ENCODE data around the gene SAP30BP. TPM values are rescaled to one million over a fixed set of nuclear protein-coding genes. Genes with fewer than 3 reads are reported as not detected.

SAP30BP gene
- total and polyA plus RNA-seq, 2 of the 13 experiments (the other 11 are each of a cell fraction or from before 2014, with no cell fraction given): 67.7 to 99.4 TPM

DNA sequence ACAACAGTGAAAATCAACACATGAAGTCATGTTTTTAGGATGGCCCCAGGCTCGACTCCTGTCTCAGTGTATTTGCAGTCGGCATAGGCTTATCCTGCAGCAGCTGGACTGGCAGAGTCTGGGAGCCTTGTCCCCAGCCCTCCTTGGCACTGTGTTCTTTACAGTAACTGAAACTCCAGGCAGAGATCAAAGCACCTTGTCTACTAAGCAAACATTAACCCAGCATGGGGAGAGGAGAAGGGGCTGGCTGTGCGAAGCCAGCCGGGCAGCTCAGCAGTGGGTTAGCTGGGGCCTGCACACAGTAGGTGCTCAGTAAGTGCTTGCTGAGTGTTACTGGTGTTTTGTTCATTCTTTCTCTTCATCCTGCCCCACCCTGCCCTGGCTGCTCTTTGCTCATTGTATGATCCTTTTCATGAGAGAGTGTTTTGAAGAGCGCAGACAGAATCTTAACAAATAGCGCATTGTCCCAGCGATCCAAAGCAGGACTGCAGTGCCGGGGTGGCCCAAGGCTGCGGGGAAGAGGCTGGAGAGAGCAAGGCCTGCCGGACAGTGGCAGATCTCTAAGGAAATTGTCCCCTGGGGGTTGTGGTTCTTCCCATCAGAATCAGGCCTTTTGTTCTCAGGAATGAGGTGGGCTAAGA, 30.6 kb downstream of the SAP30BP start (continued):
- TF ChIP-seq ZBTB10 (CRISPR knock-in tag; IDR thresholded peaks at IDR 0.05; ENCODE audit: borderline replicate concordance) (no peak), SALL2 (CRISPR knock-in tag; IDR thresholded peaks at IDR 0.05) (no peak), PCBP1 (IDR thresholded peaks at IDR 0.05; ENCODE audit: borderline replicate concordance, low read depth, low read length) (no peak), KAT7 (CRISPR knock-in tag; IDR thresholded peaks at IDR 0.05; ENCODE audit: borderline replicate concordance) (no peak), SMARCE1 (IDR thresholded peaks at IDR 0.05; ENCODE audit: borderline replicate concordance) (no peak), RCOR2 (CRISPR knock-in tag; IDR thresholded peaks at IDR 0.05) (peak; percentile 92), KMT2A (CRISPR knock-in tag; IDR thresholded peaks at IDR 0.05) (no peak), HIC2 (CRISPR knock-in tag; IDR thresholded peaks at IDR 0.05; ENCODE audit: low read depth) (peak; percentile 94), HDAC6 (IDR thresholded peaks at IDR 0.05; ENCODE audit: low read depth, low read length) (no peak), ZNF563 (CRISPR knock-in tag; IDR thresholded peaks at IDR 0.05) (no peak), MZF1 (CRISPR knock-in tag; IDR thresholded peaks at IDR 0.05; ENCODE audit: borderline replicate concordance) (no peak), NFATC3 (CRISPR knock-in tag; IDR thresholded peaks at IDR 0.05) (no peak), PRPF4 (IDR thresholded peaks at IDR 0.05; ENCODE audit: low read depth, low read length, poor library complexity, severe bottlenecking) (no peak), ETV5 (CRISPR knock-in tag; IDR thresholded peaks at IDR 0.05; ENCODE audit: borderline replicate concordance) (peak; percentile 44; the same call in 1 of the 2 replicates), ZNF383 (CRISPR knock-in tag; IDR thresholded peaks at IDR 0.05; ENCODE audit: borderline replicate concordance) (no peak), ZNF234 (CRISPR knock-in tag; conservative IDR thresholded peaks at IDR 0.05) (no peak), BATF2 (CRISPR knock-in tag; IDR thresholded peaks at IDR 0.05) (no peak), POLR2AphosphoS2 (IDR thresholded peaks at IDR 0.05; ENCODE audit: low read depth, low read length) (no peak), ZBED4 (CRISPR knock-in tag; IDR thresholded peaks at IDR 0.05; ENCODE audit: borderline replicate concordance) (peak; percentile 43; the same call in 1 of the 2 replicates), ZNF572 (CRISPR knock-in tag; IDR thresholded peaks at IDR 0.05) (no peak), ZNF83 (CRISPR knock-in tag; IDR thresholded peaks at IDR 0.05; ENCODE audit: borderline replicate concordance) (no peak), ZSCAN22 (CRISPR knock-in tag; IDR thresholded peaks at IDR 0.05) (no peak)
